SK-N-SH (cell line): ENCODE results near the gene NLRP1. TPM values are rescaled to one million over a fixed set of nuclear protein-coding genes. Genes with fewer than 3 reads are reported as not detected.

ENCODE experiments used
- CTCF ChIA-PET: fragments of 300-600, 350-600 bp; formaldehyde crosslinking; extraction: SDS; loops from one replicate; lab custom pipeline; 2021; lab: Yijun Ruan, JAX
- POLR2A ChIA-PET: fragments of 350-600 bp; sonication (Branson Sonifier 250); formaldehyde crosslinking; extraction: SDS; loops from one replicate; lab custom pipeline; 2020; ENCODE audit warnings: antibody characterized with exemption, inconsistent platforms; lab: Yijun Ruan, JAX
- DNase-seq: peaks from one replicate; pipeline ENCODE4 v3.0.0; 2012
- H2AFZ ChIP-seq: fragments of 200-600 bp; sonication (generic); 2 replicates; pipeline ENCODE4 v1.8.1; 2016; ENCODE audit warnings: antibody characterized with exemption, mild to moderate bottlenecking, low read depth
- H3F3A ChIP-seq: fragments of 200-600 bp; sonication (generic); replicated peaks from 2 replicates; pipeline ENCODE3; 2016; ENCODE audit warnings: antibody characterized with exemption, mild to moderate bottlenecking; ENCODE audit not compliant: insufficient read depth
- H3K27ac ChIP-seq, 2 experiments: fragments of 200-500 bp in 1 of 2; fragments of 200-600 bp in 1 of 2; sonication (Bioruptor generic) in 1 of 2; sonication (generic), shearing (Covaris generic) in 1 of 2; 2 replicates each; pipeline versions ENCODE4 v1.5.1 to v1.6.1; 2014 to 2016; ENCODE audit warnings: low read depth in 2 of 2, inconsistent platforms in 1 of 2, low read length in 1 of 2, mild to moderate bottlenecking in 1 of 2, mixed read lengths in 1 of 2
- H3K27me3 ChIP-seq: fragments of 200-600 bp; sonication (generic), shearing (Covaris generic); 2 replicates; pipeline ENCODE4 v1.6.1; 2016; ENCODE audit warnings: mixed run types; ENCODE audit not compliant: insufficient read depth
- H3K36me3 ChIP-seq, 2 experiments: fragments of 200-500 bp in 1 of 2; fragments of 200-600 bp in 1 of 2; sonication (Bioruptor generic) in 1 of 2; sonication (generic) in 1 of 2; replicated peaks in 1 of 2; 2 replicates each; pipeline versions ENCODE3 to v1.5.1; 2014 to 2016; ENCODE audit warnings: low read length in 1 of 2, mild to moderate bottlenecking in 1 of 2; ENCODE audit not compliant: insufficient read depth in 2 of 2, control insufficient read depth in 1 of 2
- H3K4me1 ChIP-seq, 2 experiments: fragments of 200-500 bp in 1 of 2; fragments of 200-600 bp in 1 of 2; sonication (Bioruptor generic) in 1 of 2; sonication (generic), shearing (Covaris generic) in 1 of 2; 2 replicates each; pipeline versions ENCODE4 v1.5.1 to v1.6.1; 2014 to 2016; ENCODE audit warnings: low read depth in 1 of 2, low read length in 1 of 2, mixed run types in 1 of 2; ENCODE audit not compliant: insufficient read depth in 2 of 2, control insufficient read depth in 1 of 2
- H3K4me2 ChIP-seq: fragments of 200-600 bp; sonication (generic), shearing (Covaris generic); 2 replicates; pipeline ENCODE4 v1.6.1; 2017; ENCODE audit warnings: mixed run types
- H3K4me3 ChIP-seq, 2 experiments: fragments of 200-500 bp in 1 of 2; fragments of 200-600 bp in 1 of 2; sonication (Bioruptor generic) in 1 of 2; sonication (generic), shearing (Covaris generic) in 1 of 2; 2 replicates each; pipeline versions ENCODE4 v1.5.1 to v1.8.1; 2014 to 2016; ENCODE audit warnings: low read depth in 2 of 2, inconsistent platforms in 1 of 2, low read length in 1 of 2, mild to moderate bottlenecking in 1 of 2, mixed read lengths in 1 of 2, moderate library complexity in 1 of 2
- H3K79me2 ChIP-seq: fragments of 200-600 bp; sonication (generic); 2 replicates; pipeline ENCODE4 v1.8.1; 2017; ENCODE audit warnings: mild to moderate bottlenecking; ENCODE audit not compliant: insufficient read depth
- H3K9ac ChIP-seq: fragments of 200-600 bp; sonication (generic); 2 replicates; pipeline ENCODE4 v1.6.1; 2017; ENCODE audit warnings: mixed run types
- H3K9me2 ChIP-seq: fragments of 200-600 bp; sonication (generic); 2 replicates; pipeline ENCODE4 v1.6.1; 2017; ENCODE audit warnings: mixed run types
- H3K9me3 ChIP-seq: fragments of 200-600 bp; sonication (generic); 2 replicates; pipeline ENCODE4 v1.6.1; 2017; ENCODE audit warnings: mixed run types, mild to moderate bottlenecking, moderate library complexity
- H4K20me1 ChIP-seq: fragments of 200-600 bp; sonication (generic); 2 replicates; pipeline ENCODE4 v1.6.1; 2017; ENCODE audit warnings: mild to moderate bottlenecking, mixed run types; ENCODE audit not compliant: insufficient read depth
- CHD2 ChIP-seq: fragments of 150-350 bp; IDR thresholded peaks from 2 replicates; pipeline ENCODE4 v1.6.1; 2018; ENCODE audit warnings: low read length; ENCODE audit not compliant: partially characterized antibody
- CTCF ChIP-seq: fragments of 200-600 bp; sonication (generic); IDR thresholded peaks from 2 replicates; pipeline ENCODE4 v1.6.1; 2017; ENCODE audit warnings: antibody characterized with exemption, mild to moderate bottlenecking, moderate library complexity
- ELF1 ChIP-seq: IDR thresholded peaks from 2 replicates; pipeline ENCODE4 v1.4.0; 2012
- EP300 ChIP-seq, 2 experiments: IDR thresholded peaks; 2 replicates each; pipeline versions ENCODE4 v1.4.0 to v1.6.1; 2012; ENCODE audit warnings: borderline replicate concordance in 1 of 2, low read depth in 1 of 2, low read length in 1 of 2
- FOXM1 ChIP-seq: IDR thresholded peaks from 2 replicates; pipeline ENCODE4 v1.4.0; 2012; ENCODE audit warnings: low read depth, mild to moderate bottlenecking
- GABPA ChIP-seq: IDR thresholded peaks from 2 replicates; pipeline ENCODE4 v1.4.0; 2012; ENCODE audit warnings: low read depth, mild to moderate bottlenecking
- IRF3 ChIP-seq: fragments of 150-350 bp; IDR thresholded peaks from 2 replicates; pipeline ENCODE4 v1.6.1; 2016; ENCODE audit warnings: mild to moderate bottlenecking, low read depth, low read length
- JUND ChIP-seq: IDR thresholded peaks from 2 replicates; pipeline ENCODE4 v1.4.0; 2012
- MEF2A ChIP-seq: IDR thresholded peaks from 2 replicates; pipeline ENCODE4 v1.4.0; 2012; ENCODE audit warnings: low read depth, borderline replicate concordance
- NFIC ChIP-seq: IDR thresholded peaks from 2 replicates; pipeline ENCODE4 v1.4.0; 2012; ENCODE audit warnings: borderline replicate concordance
- PBX3 ChIP-seq: IDR thresholded peaks from 2 replicates; pipeline ENCODE4; 2012
- RCOR1 ChIP-seq: fragments of 150-350 bp; IDR thresholded peaks from 2 replicates; pipeline ENCODE4 v1.6.1; 2017; ENCODE audit warnings: antibody characterized with exemption, low read length
- REST ChIP-seq: IDR thresholded peaks from 2 replicates; pipeline ENCODE4 v1.6.1; 2012; ENCODE audit warnings: mild to moderate bottlenecking, low read depth, low read length, moderate library complexity
- RFX5 ChIP-seq: IDR thresholded peaks from 2 replicates; pipeline ENCODE4 v1.6.1; 2012; ENCODE audit warnings: mild to moderate bottlenecking, improper control_type of control experiment, low read length
- SMC3 ChIP-seq: IDR thresholded peaks from 2 replicates; pipeline ENCODE4 v1.6.1; 2012; ENCODE audit warnings: low read depth, low read length, improper control_type of control experiment
- USF1 ChIP-seq: IDR thresholded peaks from 2 replicates; pipeline ENCODE4 v1.4.0; 2012; ENCODE audit warnings: low read depth, borderline replicate concordance
- USF2 ChIP-seq: fragments of 150-350 bp; IDR thresholded peaks from 2 replicates; pipeline ENCODE4 v1.6.1; 2017; ENCODE audit warnings: antibody characterized with exemption, low read length, low read depth, borderline replicate concordance
- YY1 ChIP-seq: IDR thresholded peaks from 2 replicates; pipeline ENCODE4 v1.4.0; 2012; ENCODE audit warnings: low read depth, mild to moderate bottlenecking
- WGBS: methylation state at CpG from one replicate; pipeline ENCODE4 v1.1.6; 2017; ENCODE audit warnings: low lambda C conversion rate; 5-methylcytosine and 5-hydroxymethylcytosine counted together
- polyA plus RNA-seq, 3 experiments: library from polyadenylated mRNA; depleted of rRNA; stranded (reverse); fragments of >200 nt; gene quantifications; 2 replicates each; pipeline ENCODE4 v1.2.3, GENCODE V29; 2012

NLRP1 gene
- polyA plus RNA-seq, 1 of the 3 experiments (the other 2 are of a cell fraction), result 51.4 TPM

- Histone ChIP-seq H3K79me2 (peaks cover 34% of the 10 kb centered on the region), H3K27ac (no peak overlapping the region), H3K9me2 (no peaks in the 10 kb centered on the region), H2AFZ (no peak overlapping the region), H3K36me3 (peaks cover 3 to 25% of the 10 kb centered on the region in 2 experiments), H3F3A (peaks cover 28% of the 10 kb centered on the region), H3K9me3 (no peaks in the 10 kb centered on the region), H4K20me1 (no peaks in the 10 kb centered on the region), H3K27me3 (no peaks in the 10 kb centered on the region), H3K9ac (no peak overlapping the region), H3K4me2 (no peak overlapping the region), H3K4me3 (no peak overlapping the region), H3K4me1 (peaks cover 0 to 16% of the 10 kb centered on the region in 2 experiments; a peak in 3 of 4 replicates)
- no peak for DNase-seq
- no peak for TF ChIP-seq IRF3
- no peak for TF ChIP-seq ELF1
- no peak for TF ChIP-seq JUND
- TF ChIP-seq CHD2, result no peak
- TF ChIP-seq YY1, result no peak
- TF ChIP-seq REST, result no peak
- TF ChIP-seq EP300 (IDR thresholded peaks at IDR 0.05; ENCODE audit: borderline replicate concordance in 1 of 2, low read depth in 1 of 2, low read length in 1 of 2), result no peak
- no peak for TF ChIP-seq PBX3
- TF ChIP-seq NFIC, result no peak
- TF ChIP-seq FOXM1, result no peak
- no peak for TF ChIP-seq CTCF
- no peak for TF ChIP-seq RCOR1
- no peak for TF ChIP-seq RFX5
- no peak for TF ChIP-seq MEF2A
- TF ChIP-seq SMC3, result no peak
- no peak for TF ChIP-seq USF2
- no peak for TF ChIP-seq USF1
- TF ChIP-seq GABPA, result no peak
- ChIA-PET POLR2A (no interaction called here), CTCF (interaction anchor here (1.0 kb wide), 1 partner anchor 855 kb away, joined by 3 read pairs; no protein-coding TSS in a partner anchor)
- WGBS, result 59% methylated on average over 3 of the region's 3 CpGs
Measured at GRCh38 chr17:5580969-5581368, 3.3 kb downstream of the NLRP1 start.
